ENCODE results near the gene CAMK2N2.

The CAMK2N2 gene

GRCh38 chr3:184239221-184239620 lies 22.1 kb downstream of the CAMK2N2 start:
- Histone ChIP-seq H3K9ac (ENCODE audit: low read depth, low read length) (no peak overlapping the region), H3K4me1 (ENCODE audit: insufficient read depth, low read length) (no peaks in the 10 kb centered on the region), H3K9me3 (ENCODE audit: control insufficient read depth, insufficient read depth, low read length) (no peaks in the 10 kb centered on the region), H3K36me3 (ENCODE audit: insufficient read depth, low read length) (no peaks in the 10 kb centered on the region; the same call in 1 of the 2 replicates)

GRCh38 chr3:184238246-184238818 lies 23.0 kb downstream of the CAMK2N2 start:
- Histone ChIP-seq H3K4me1 (ENCODE audit: insufficient read depth, low read length) (no peaks in the 10 kb centered on the region), H3K9me3 (ENCODE audit: control insufficient read depth, insufficient read depth, low read length) (no peaks in the 10 kb centered on the region)

GRCh38 chr3:184237807-184238206 lies 23.5 kb downstream of the CAMK2N2 start:
- Histone ChIP-seq H3K36me3 (ENCODE audit: insufficient read depth, low read length) (no peaks in the 10 kb centered on the region; the same call in 1 of the 2 replicates), H3K9me3 (ENCODE audit: control insufficient read depth, insufficient read depth, low read length) (no peaks in the 10 kb centered on the region), H3K9ac (ENCODE audit: low read depth, low read length) (no peak overlapping the region), H3K4me1 (ENCODE audit: insufficient read depth, low read length) (no peaks in the 10 kb centered on the region)

More at GRCh38 chr3:184238246-184238818, 23.0 kb downstream of the CAMK2N2 start:
- no peaks in the 10 kb centered on the region; the same call in 1 of the 2 replicates for H3K36me3 ChIP-seq (ENCODE audit: insufficient read depth, low read length)
- no peak overlapping the region for H3K9ac ChIP-seq (ENCODE audit: low read depth, low read length)

- Histone ChIP-seq H3K9ac (ENCODE audit: low read depth, low read length) (no peak overlapping the region), H3K4me1 (ENCODE audit: insufficient read depth, low read length) (no peaks in the 10 kb centered on the region), H3K9me3 (ENCODE audit: control insufficient read depth, insufficient read depth, low read length) (no peaks in the 10 kb centered on the region), H3K36me3 (ENCODE audit: insufficient read depth, low read length) (no peaks in the 10 kb centered on the region; the same call in 1 of the 2 replicates)
Observed at GRCh38 chr3:184237211-184237610, 24.1 kb downstream of the CAMK2N2 start.

GRCh38 chr3:184236636-184237035 lies 24.7 kb downstream of the CAMK2N2 start:
- Histone ChIP-seq H3K36me3 (ENCODE audit: insufficient read depth, low read length) (no peaks in the 10 kb centered on the region), H3K4me1 (ENCODE audit: insufficient read depth, low read length) (no peaks in the 10 kb centered on the region), H3K9me3 (ENCODE audit: control insufficient read depth, insufficient read depth, low read length) (no peaks in the 10 kb centered on the region), H3K9ac (ENCODE audit: low read depth, low read length) (no peak overlapping the region)

- no peaks in the 10 kb centered on the region for H3K36me3 ChIP-seq (ENCODE audit: insufficient read depth, low read length)
- no peaks in the 10 kb centered on the region for H3K9me3 ChIP-seq (ENCODE audit: control insufficient read depth, insufficient read depth, low read length)
- no peak overlapping the region for H3K9ac ChIP-seq (ENCODE audit: low read depth, low read length)
- no peaks in the 10 kb centered on the region for H3K4me1 ChIP-seq (ENCODE audit: insufficient read depth, low read length)
Observed at GRCh38 chr3:184236033-184236410, 25.3 kb downstream of the CAMK2N2 start.

- H3K9me3 ChIP-seq (ENCODE audit: control insufficient read depth, insufficient read depth, low read length) = no peaks in the 10 kb centered on the region
- no peak overlapping the region for H3K9ac ChIP-seq (ENCODE audit: low read depth, low read length)
- H3K36me3 ChIP-seq (ENCODE audit: insufficient read depth, low read length) = no peaks in the 10 kb centered on the region
- no peaks in the 10 kb centered on the region for H3K4me1 ChIP-seq (ENCODE audit: insufficient read depth, low read length)
Observed at GRCh38 chr3:184235381-184236032, 25.8 kb downstream of the CAMK2N2 start.

- no peak overlapping the region for H3K9ac ChIP-seq (ENCODE audit: low read depth, low read length)
Observed at GRCh38 chr3:184234671-184235380, 26.5 kb downstream of the CAMK2N2 start.

GRCh38 chr3:184234224-184234623 lies 27.1 kb downstream of the CAMK2N2 start:
- Histone ChIP-seq H3K9me3 (ENCODE audit: control insufficient read depth, insufficient read depth, low read length) (no peaks in the 10 kb centered on the region), H3K36me3 (ENCODE audit: insufficient read depth, low read length) (no peaks in the 10 kb centered on the region), H3K4me1 (ENCODE audit: insufficient read depth, low read length) (no peaks in the 10 kb centered on the region), H3K9ac (ENCODE audit: low read depth, low read length) (no peak overlapping the region)

More at GRCh38 chr3:184234671-184235380, 26.5 kb downstream of the CAMK2N2 start:
- Histone ChIP-seq H3K4me1 (ENCODE audit: insufficient read depth, low read length) (no peaks in the 10 kb centered on the region), H3K36me3 (ENCODE audit: insufficient read depth, low read length) (no peaks in the 10 kb centered on the region), H3K9me3 (ENCODE audit: control insufficient read depth, insufficient read depth, low read length) (no peaks in the 10 kb centered on the region)

- Histone ChIP-seq H3K36me3 (ENCODE audit: insufficient read depth, low read length) (no peaks in the 10 kb centered on the region), H3K9ac (ENCODE audit: low read depth, low read length) (no peak overlapping the region), H3K9me3 (ENCODE audit: control insufficient read depth, insufficient read depth, low read length) (no peaks in the 10 kb centered on the region), H3K4me1 (ENCODE audit: insufficient read depth, low read length) (no peaks in the 10 kb centered on the region)
Observed at GRCh38 chr3:184233127-184233843, 28.1 kb downstream of the CAMK2N2 start.

GRCh38 chr3:184231671-184232070 lies 29.7 kb downstream of the CAMK2N2 start:
- Histone ChIP-seq H3K9me3 (ENCODE audit: control insufficient read depth, insufficient read depth, low read length) (no peaks in the 10 kb centered on the region), H3K4me1 (ENCODE audit: insufficient read depth, low read length) (no peaks in the 10 kb centered on the region), H3K9ac (ENCODE audit: low read depth, low read length) (no peak overlapping the region), H3K36me3 (ENCODE audit: insufficient read depth, low read length) (no peaks in the 10 kb centered on the region)

- H3K9me3 ChIP-seq (ENCODE audit: control insufficient read depth, insufficient read depth, low read length) = no peaks in the 10 kb centered on the region
- H3K36me3 ChIP-seq (ENCODE audit: insufficient read depth, low read length) = no peaks in the 10 kb centered on the region
- peak overlapping the region; percentile 50; the same call in 1 of the 2 replicates for H3K9ac ChIP-seq (ENCODE audit: low read depth, low read length)
- no peaks in the 10 kb centered on the region for H3K4me1 ChIP-seq (ENCODE audit: insufficient read depth, low read length)
Observed at GRCh38 chr3:184230603-184231528, 30.5 kb downstream of the CAMK2N2 start.

GRCh38 chr3:184230081-184230602 lies 31.2 kb downstream of the CAMK2N2 start:
- H3K36me3 ChIP-seq (ENCODE audit: insufficient read depth, low read length) = no peaks in the 10 kb centered on the region
- H3K9ac ChIP-seq (ENCODE audit: low read depth, low read length) = peak overlapping the region; percentile 50; the same call in 1 of the 2 replicates
- no peaks in the 10 kb centered on the region for H3K9me3 ChIP-seq (ENCODE audit: control insufficient read depth, insufficient read depth, low read length)
- no peaks in the 10 kb centered on the region for H3K4me1 ChIP-seq (ENCODE audit: insufficient read depth, low read length)
